ENCODE data around the gene MEF2C. TPM values are rescaled to one million over a fixed set of nuclear protein-coding genes. Genes with fewer than 3 reads are reported as not detected.

MEF2C gene
- total and polyA plus RNA-seq, 2 experiments from 2014 or later: 0.97 to 1.6 TPM

DNA sequence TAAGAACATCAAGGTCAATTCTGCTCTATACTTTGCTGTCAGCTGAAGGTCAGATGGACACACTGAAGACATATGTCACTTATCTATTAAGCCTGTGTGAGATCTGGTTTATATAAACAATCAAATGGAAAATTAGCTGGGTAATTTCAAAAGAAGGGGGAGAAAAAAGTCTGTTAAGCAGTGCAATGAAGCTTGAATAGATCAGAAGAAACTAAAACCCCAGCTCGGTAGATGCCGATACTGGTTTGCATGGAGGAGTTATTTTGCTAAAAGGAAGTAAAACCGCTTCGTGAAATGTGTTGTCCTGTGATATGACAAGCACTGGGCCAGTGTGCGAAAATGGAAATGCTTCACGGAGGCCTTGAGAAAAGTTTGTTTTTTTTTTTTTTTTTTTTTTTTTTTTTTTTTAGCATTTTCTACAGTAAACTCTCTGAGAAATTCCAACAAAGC is 148.8 kb downstream of the MEF2C start (continued):
- TF ChIP-seq, protein P1, sequence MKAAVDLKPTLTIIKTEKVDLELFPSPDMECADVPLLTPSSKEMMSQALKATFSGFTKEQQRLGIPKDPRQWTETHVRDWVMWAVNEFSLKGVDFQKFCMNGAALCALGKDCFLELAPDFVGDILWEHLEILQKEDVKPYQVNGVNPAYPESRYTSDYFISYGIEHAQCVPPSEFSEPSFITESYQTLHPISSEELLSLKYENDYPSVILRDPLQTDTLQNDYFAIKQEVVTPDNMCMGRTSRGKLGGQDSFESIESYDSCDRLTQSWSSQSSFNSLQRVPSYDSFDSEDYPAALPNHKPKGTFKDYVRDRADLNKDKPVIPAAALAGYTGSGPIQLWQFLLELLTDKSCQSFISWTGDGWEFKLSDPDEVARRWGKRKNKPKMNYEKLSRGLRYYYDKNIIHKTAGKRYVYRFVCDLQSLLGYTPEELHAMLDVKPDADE (IDR thresholded peaks at IDR 0.05): no peak
- TF ChIP-seq STAT1 (IDR thresholded peaks at IDR 0.05; ENCODE audit: unreplicated experiment) (no peak), CREB1 (CRISPR knock-in tag; IDR thresholded peaks at IDR 0.05; ENCODE audit: low read depth) (no peak), EZH2phosphoT487 (IDR thresholded peaks at IDR 0.05; ENCODE audit: unreplicated experiment) (no peak), JUNB (IDR thresholded peaks at IDR 0.05; ENCODE audit: unreplicated experiment) (no peak), ZNF114 (CRISPR knock-in tag; IDR thresholded peaks at IDR 0.05) (no peak)
- TF ChIP-seq, protein P2, sequence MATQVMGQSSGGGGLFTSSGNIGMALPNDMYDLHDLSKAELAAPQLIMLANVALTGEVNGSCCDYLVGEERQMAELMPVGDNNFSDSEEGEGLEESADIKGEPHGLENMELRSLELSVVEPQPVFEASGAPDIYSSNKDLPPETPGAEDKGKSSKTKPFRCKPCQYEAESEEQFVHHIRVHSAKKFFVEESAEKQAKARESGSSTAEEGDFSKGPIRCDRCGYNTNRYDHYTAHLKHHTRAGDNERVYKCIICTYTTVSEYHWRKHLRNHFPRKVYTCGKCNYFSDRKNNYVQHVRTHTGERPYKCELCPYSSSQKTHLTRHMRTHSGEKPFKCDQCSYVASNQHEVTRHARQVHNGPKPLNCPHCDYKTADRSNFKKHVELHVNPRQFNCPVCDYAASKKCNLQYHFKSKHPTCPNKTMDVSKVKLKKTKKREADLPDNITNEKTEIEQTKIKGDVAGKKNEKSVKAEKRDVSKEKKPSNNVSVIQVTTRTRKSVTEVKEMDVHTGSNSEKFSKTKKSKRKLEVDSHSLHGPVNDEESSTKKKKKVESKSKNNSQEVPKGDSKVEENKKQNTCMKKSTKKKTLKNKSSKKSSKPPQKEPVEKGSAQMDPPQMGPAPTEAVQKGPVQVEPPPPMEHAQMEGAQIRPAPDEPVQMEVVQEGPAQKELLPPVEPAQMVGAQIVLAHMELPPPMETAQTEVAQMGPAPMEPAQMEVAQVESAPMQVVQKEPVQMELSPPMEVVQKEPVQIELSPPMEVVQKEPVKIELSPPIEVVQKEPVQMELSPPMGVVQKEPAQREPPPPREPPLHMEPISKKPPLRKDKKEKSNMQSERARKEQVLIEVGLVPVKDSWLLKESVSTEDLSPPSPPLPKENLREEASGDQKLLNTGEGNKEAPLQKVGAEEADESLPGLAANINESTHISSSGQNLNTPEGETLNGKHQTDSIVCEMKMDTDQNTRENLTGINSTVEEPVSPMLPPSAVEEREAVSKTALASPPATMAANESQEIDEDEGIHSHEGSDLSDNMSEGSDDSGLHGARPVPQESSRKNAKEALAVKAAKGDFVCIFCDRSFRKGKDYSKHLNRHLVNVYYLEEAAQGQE (IDR thresholded peaks at IDR 0.05; ENCODE audit: unreplicated experiment): no peak
- TF ChIP-seq, protein P3, sequence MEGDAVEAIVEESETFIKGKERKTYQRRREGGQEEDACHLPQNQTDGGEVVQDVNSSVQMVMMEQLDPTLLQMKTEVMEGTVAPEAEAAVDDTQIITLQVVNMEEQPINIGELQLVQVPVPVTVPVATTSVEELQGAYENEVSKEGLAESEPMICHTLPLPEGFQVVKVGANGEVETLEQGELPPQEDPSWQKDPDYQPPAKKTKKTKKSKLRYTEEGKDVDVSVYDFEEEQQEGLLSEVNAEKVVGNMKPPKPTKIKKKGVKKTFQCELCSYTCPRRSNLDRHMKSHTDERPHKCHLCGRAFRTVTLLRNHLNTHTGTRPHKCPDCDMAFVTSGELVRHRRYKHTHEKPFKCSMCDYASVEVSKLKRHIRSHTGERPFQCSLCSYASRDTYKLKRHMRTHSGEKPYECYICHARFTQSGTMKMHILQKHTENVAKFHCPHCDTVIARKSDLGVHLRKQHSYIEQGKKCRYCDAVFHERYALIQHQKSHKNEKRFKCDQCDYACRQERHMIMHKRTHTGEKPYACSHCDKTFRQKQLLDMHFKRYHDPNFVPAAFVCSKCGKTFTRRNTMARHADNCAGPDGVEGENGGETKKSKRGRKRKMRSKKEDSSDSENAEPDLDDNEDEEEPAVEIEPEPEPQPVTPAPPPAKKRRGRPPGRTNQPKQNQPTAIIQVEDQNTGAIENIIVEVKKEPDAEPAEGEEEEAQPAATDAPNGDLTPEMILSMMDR (conservative IDR thresholded peaks at IDR 0.05; ENCODE audit: low read depth in 2 of 2): no peak

DNA sequence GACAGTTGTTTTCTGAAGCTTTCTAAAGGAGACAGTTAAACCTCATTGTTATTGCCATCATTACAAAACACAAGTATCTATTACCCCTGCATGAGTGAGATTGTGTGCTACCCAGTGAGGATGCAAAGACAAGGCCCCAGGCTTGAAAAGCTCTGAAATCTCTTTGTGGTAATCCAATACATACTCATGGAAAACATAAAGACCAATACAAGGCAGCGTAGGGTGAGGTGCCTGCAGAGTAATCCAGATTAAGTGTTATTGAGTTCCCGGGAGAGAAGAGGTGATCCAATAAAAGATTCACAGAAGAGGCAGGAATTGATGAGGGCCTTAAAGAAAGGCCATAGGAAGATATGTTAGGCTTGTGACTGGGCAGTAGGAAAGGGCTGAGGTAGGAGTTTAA is 150.1 kb downstream of the MEF2C start:
- Mint-ChIP-seq H3K4me3 (no peak overlapping the region), H3K9me3 (no peaks in the 10 kb centered on the region), H3K36me3 (ENCODE audit: low read depth) (no peaks in the 10 kb centered on the region), H3K4me1 (peaks cover 17% of the 10 kb centered on the region), H3K27me3 (ENCODE audit: insufficient read depth, low read depth, poor library complexity) (peaks cover 4% of the 10 kb centered on the region), H3K27ac (no peak overlapping the region)
- H3K9me2 ChIP-seq (ENCODE audit: insufficient read depth): no peaks in the 10 kb centered on the region
- H2AFZ ChIP-seq: peak overlapping the region; percentile 7; the same call in 1 of the 2 replicates
- H3K27me3 ChIP-seq (ENCODE audit: insufficient read depth): no peaks in the 10 kb centered on the region
- no peak overlapping the region for H3K27ac ChIP-seq (ENCODE audit: low read depth)
- DNase-seq (ENCODE audit: low spot score): no peak
- H3K4me1 ChIP-seq (ENCODE audit: insufficient read depth): peaks cover 4% of the 10 kb centered on the region; the same call in 1 of the 2 replicates
- H3F3A ChIP-seq (replicated peaks; ENCODE audit: low read depth): 0 out of 2 replicates have a peak, but pooled peaks cover 3% of the 10 kb centered on the region
- H3K36me3 ChIP-seq (ENCODE audit: insufficient read depth): no peaks in the 10 kb centered on the region
- H3K79me2 ChIP-seq (replicated peaks; ENCODE audit: insufficient read depth): no peaks in the 10 kb centered on the region
- ATAC-seq: no peak
- no peak overlapping the region for H3K4me3 ChIP-seq
- H3K4me2 ChIP-seq: no peak overlapping the region
- no peaks in the 10 kb centered on the region for H4K20me1 ChIP-seq (replicated peaks; ENCODE audit: insufficient read depth)
- TF ChIP-seq, protein P1 (IDR thresholded peaks at IDR 0.05): no peak
- TF ChIP-seq ZNF331 (CRISPR knock-in tag; IDR thresholded peaks at IDR 0.05; ENCODE audit: low read depth) (no peak), JUNB (IDR thresholded peaks at IDR 0.05; ENCODE audit: unreplicated experiment) (no peak), EZH2phosphoT487 (IDR thresholded peaks at IDR 0.05; ENCODE audit: unreplicated experiment) (no peak)
- TF ChIP-seq, protein P4, sequence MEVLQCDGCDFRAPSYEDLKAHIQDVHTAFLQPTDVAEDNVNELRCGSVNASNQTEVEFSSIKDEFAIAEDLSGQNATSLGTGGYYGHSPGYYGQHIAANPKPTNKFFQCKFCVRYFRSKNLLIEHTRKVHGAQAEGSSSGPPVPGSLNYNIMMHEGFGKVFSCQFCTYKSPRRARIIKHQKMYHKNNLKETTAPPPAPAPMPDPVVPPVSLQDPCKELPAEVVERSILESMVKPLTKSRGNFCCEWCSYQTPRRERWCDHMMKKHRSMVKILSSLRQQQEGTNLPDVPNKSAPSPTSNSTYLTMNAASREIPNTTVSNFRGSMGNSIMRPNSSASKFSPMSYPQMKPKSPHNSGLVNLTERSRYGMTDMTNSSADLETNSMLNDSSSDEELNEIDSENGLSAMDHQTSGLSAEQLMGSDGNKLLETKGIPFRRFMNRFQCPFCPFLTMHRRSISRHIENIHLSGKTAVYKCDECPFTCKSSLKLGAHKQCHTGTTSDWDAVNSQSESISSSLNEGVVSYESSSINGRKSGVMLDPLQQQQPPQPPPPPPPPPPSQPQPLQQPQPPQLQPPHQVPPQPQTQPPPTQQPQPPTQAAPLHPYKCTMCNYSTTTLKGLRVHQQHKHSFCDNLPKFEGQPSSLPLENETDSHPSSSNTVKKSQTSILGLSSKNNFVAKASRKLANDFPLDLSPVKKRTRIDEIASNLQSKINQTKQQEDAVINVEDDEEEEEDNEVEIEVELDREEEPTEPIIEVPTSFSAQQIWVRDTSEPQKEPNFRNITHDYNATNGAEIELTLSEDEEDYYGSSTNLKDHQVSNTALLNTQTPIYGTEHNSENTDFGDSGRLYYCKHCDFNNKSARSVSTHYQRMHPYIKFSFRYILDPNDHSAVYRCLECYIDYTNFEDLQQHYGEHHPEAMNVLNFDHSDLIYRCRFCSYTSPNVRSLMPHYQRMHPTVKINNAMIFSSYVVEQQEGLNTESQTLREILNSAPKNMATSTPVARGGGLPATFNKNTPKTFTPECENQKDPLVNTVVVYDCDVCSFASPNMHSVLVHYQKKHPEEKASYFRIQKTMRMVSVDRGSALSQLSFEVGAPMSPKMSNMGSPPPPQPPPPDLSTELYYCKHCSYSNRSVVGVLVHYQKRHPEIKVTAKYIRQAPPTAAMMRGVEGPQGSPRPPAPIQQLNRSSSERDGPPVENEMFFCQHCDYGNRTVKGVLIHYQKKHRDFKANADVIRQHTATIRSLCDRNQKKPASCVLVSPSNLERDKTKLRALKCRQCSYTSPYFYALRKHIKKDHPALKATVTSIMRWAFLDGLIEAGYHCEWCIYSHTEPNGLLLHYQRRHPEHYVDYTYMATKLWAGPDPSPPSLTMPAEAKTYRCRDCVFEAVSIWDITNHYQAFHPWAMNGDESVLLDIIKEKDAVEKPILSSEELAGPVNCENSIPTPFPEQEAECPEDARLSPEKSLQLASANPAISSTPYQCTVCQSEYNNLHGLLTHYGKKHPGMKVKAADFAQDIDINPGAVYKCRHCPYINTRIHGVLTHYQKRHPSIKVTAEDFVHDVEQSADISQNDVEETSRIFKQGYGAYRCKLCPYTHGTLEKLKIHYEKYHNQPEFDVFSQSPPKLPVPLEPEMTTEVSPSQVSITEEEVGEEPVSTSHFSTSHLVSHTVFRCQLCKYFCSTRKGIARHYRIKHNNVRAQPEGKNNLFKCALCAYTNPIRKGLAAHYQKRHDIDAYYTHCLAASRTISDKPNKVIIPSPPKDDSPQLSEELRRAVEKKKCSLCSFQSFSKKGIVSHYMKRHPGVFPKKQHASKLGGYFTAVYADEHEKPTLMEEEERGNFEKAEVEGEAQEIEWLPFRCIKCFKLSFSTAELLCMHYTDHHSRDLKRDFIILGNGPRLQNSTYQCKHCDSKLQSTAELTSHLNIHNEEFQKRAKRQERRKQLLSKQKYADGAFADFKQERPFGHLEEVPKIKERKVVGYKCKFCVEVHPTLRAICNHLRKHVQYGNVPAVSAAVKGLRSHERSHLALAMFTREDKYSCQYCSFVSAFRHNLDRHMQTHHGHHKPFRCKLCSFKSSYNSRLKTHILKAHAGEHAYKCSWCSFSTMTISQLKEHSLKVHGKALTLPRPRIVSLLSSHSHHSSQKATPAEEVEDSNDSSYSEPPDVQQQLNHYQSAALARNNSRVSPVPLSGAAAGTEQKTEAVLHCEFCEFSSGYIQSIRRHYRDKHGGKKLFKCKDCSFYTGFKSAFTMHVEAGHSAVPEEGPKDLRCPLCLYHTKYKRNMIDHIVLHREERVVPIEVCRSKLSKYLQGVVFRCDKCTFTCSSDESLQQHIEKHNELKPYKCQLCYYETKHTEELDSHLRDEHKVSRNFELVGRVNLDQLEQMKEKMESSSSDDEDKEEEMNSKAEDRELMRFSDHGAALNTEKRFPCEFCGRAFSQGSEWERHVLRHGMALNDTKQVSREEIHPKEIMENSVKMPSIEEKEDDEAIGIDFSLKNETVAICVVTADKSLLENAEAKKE (CRISPR knock-in tag; IDR thresholded peaks at IDR 0.05): no peak
